SK-N-SH (cell line): ENCODE results near the gene CNPY4.

Experiments used
- CTCF ChIP-seq: fragments of 200-600 bp; sonication (generic); IDR thresholded peaks from 2 replicates; pipeline ENCODE4 v1.6.1; 2017; ENCODE audit warnings: antibody characterized with exemption, mild to moderate bottlenecking, moderate library complexity
- TEAD4 ChIP-seq: IDR thresholded peaks from 2 replicates; pipeline ENCODE4 v1.4.0; 2012; ENCODE audit warnings: mild to moderate bottlenecking, borderline replicate concordance; ENCODE audit not compliant: insufficient read depth

GRCh38 chr7:100166970-100167911 lies 47.8 kb downstream of the CNPY4 start:
- TF ChIP-seq TEAD4 (no peak), CTCF (no peak)
